K562 (cell line): ENCODE results near the gene B4GALT1. TPM values are rescaled to one million over a fixed set of nuclear protein-coding genes. Genes with fewer than 3 reads are reported as not detected.

ENCODE experiments used
- ARHGAP35 ChIP-seq: fragments of 450-650 bp; IDR thresholded peaks from 2 replicates; pipeline ENCODE4 v1.6.1; 2018; ENCODE audit not compliant: partially characterized antibody
- ARID1B ChIP-seq: fragments of 450-650 bp; IDR thresholded peaks from 2 replicates; pipeline ENCODE4 v1.6.1; 2016; ENCODE audit warnings: antibody characterized with exemption, mild to moderate bottlenecking, inconsistent platforms
- ATF7 ChIP-seq: fragments of 450-650 bp; IDR thresholded peaks from 2 replicates; pipeline ENCODE4 v1.7.1; 2014; ENCODE audit warnings: mild to moderate bottlenecking, moderate library complexity
- E2F1 ChIP-seq: sonication (generic); formaldehyde crosslinking; IDR thresholded peaks from 2 replicates; pipeline ENCODE4 v1.8.1; 2023; ENCODE audit warnings: mild to moderate bottlenecking, missing genetic modification reagents, moderate library complexity
- MTA1 ChIP-seq: fragments of 450-650 bp; IDR thresholded peaks from 2 replicates; pipeline ENCODE4 v1.6.1; 2017; ENCODE audit warnings: borderline replicate concordance
- NELFE ChIP-seq: IDR thresholded peaks from 2 replicates; pipeline ENCODE4 v1.6.1; 2011; ENCODE audit warnings: mild to moderate bottlenecking; ENCODE audit not compliant: insufficient read depth, insufficient read length
- POLR2G ChIP-seq: fragments of 200-400 bp; formaldehyde crosslinking; IDR thresholded peaks from 2 replicates; pipeline ENCODE4 v1.6.1; 2017; ENCODE audit warnings: low read depth, mild to moderate bottlenecking, antibody characterized with exemption, low read length, moderate library complexity
- PTTG1 ChIP-seq: fragments of 450-650 bp; IDR thresholded peaks from 2 replicates; pipeline ENCODE4 v1.6.1; 2016; ENCODE audit warnings: low read depth, mild to moderate bottlenecking, missing genetic modification characterization, missing compliant biosample characterization
- RREB1 ChIP-seq: fragments of 250-450 bp; sonication (Bioruptor Pico); IDR thresholded peaks from 2 replicates; pipeline ENCODE4 v1.4.0; 2020
- polyA plus RNA-seq, 8 experiments: library from polyadenylated mRNA; depleted of rRNA in 4 of 8; stranded (reverse) in 5 of 8; unstranded in 3 of 8; fragments of >200 nt; fragmentation: Nextera tagmentation in 2 of 8; fragmentation: Illumina TruSeq in 1 of 8; extraction: Ambion mirVana in 2 of 8; extraction: Trizol in 1 of 8; gene quantifications; 2 replicates each; pipeline versions ENCODE4 v1.2.1 to v1.2.3, GENCODE V29; 2011 to 2014; ENCODE audit warnings: inconsistent platforms in 1 of 8, missing spikeins in 1 of 8
- total RNA-seq, 7 experiments: library from RNA; depleted of rRNA in 6 of 7; stranded (reverse); fragments of >200 nt in 6 of 7; fragmentation: Illumina TruSeq in 2 of 7; extraction: Trizol in 2 of 7; gene quantifications; 2 replicates each; pipeline versions ENCODE4 v1.2.1 to v1.2.3, GENCODE V29; 2011 to 2021; ENCODE audit warnings: low replicate concordance in 1 of 7
- TF ChIP-seq, protein P1 (sequence below): sonication (generic); formaldehyde crosslinking; IDR thresholded peaks from 2 replicates; pipeline ENCODE4 v1.8.0; 2022; ENCODE audit warnings: missing genetic modification reagents, mild to moderate bottlenecking, borderline replicate concordance
- TF ChIP-seq, protein P2 (sequence below): fragments of 450-650 bp; IDR thresholded peaks from 2 replicates; pipeline ENCODE4 v1.6.1; 2016; ENCODE audit warnings: low read depth, mild to moderate bottlenecking, moderate library complexity
- TF ChIP-seq, protein P3 (sequence below): sonication (generic); formaldehyde crosslinking; IDR thresholded peaks from 2 replicates; pipeline ENCODE4 v1.8.1; 2023; ENCODE audit warnings: mild to moderate bottlenecking, missing genetic modification reagents
- TF ChIP-seq, protein P4 (sequence below): fragments of 250-450 bp; sonication (Bioruptor Pico); IDR thresholded peaks from 2 replicates; pipeline ENCODE4 v1.8.0; 2022; ENCODE audit warnings: inconsistent platforms, mild to moderate bottlenecking, moderate library complexity, borderline replicate concordance

The B4GALT1 gene
- total and polyA plus RNA-seq, 9 of the 15 experiments (the other 6 are each of a cell fraction or from before 2014, with no cell fraction given), result 4.1 to 26.8 (median 7.1) TPM

DNA sequence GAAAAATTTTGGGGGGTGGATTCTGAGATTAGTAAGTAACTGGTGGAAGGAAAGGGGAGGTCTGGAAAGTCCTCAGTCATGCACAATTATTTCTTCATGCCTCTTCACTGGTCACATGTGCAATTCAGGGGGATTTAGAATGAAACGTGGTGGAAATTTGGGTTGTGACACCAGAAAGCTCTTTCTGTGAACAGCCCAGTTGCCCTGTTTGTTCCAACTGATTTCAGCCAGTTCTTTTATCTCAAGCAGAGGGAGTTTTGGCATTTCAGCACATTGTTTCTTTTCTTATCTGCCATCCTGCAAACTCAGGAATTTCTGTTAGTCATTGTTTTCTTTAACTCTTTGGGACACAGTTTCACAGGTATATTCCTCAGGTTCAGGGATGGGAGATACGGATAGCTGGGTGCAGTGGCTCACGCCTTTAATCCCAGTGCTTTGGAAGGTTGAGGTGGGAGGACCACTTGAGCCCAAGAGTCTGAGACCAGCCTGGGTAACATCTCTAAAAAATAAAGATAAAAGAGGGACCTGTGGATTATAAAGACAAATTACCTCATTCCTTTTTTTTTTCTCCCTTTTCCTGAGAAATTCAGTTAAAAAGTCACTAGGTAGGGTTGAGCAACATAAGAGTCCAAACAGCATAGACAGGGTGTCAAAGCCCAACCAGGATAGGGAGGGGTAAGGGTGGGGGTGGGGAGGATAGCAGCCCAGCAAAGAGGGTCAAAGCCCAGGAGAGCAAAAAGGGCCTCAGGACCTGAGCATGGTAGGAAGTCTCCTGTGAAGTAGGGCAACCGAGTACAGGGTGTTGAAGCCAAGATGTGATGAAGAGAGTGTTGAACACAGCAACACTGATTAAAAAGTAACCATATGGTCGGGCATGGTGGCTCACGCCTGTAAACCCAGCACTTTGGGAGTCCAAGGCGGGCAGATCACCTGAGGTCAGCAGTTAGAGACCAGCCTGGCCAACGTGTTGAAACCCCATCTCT is 5.4 kb upstream of the B4GALT1 start (continued):
- TF ChIP-seq, protein P1, sequence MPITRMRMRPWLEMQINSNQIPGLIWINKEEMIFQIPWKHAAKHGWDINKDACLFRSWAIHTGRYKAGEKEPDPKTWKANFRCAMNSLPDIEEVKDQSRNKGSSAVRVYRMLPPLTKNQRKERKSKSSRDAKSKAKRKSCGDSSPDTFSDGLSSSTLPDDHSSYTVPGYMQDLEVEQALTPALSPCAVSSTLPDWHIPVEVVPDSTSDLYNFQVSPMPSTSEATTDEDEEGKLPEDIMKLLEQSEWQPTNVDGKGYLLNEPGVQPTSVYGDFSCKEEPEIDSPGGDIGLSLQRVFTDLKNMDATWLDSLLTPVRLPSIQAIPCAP (CRISPR knock-in tag), result no peak
- TF ChIP-seq E2F1 (CRISPR knock-in tag), result no peak
- TF ChIP-seq, protein P2, sequence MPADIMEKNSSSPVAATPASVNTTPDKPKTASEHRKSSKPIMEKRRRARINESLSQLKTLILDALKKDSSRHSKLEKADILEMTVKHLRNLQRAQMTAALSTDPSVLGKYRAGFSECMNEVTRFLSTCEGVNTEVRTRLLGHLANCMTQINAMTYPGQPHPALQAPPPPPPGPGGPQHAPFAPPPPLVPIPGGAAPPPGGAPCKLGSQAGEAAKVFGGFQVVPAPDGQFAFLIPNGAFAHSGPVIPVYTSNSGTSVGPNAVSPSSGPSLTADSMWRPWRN, result no peak
- TF ChIP-seq MTA1, result no peak
- TF ChIP-seq, protein P3, sequence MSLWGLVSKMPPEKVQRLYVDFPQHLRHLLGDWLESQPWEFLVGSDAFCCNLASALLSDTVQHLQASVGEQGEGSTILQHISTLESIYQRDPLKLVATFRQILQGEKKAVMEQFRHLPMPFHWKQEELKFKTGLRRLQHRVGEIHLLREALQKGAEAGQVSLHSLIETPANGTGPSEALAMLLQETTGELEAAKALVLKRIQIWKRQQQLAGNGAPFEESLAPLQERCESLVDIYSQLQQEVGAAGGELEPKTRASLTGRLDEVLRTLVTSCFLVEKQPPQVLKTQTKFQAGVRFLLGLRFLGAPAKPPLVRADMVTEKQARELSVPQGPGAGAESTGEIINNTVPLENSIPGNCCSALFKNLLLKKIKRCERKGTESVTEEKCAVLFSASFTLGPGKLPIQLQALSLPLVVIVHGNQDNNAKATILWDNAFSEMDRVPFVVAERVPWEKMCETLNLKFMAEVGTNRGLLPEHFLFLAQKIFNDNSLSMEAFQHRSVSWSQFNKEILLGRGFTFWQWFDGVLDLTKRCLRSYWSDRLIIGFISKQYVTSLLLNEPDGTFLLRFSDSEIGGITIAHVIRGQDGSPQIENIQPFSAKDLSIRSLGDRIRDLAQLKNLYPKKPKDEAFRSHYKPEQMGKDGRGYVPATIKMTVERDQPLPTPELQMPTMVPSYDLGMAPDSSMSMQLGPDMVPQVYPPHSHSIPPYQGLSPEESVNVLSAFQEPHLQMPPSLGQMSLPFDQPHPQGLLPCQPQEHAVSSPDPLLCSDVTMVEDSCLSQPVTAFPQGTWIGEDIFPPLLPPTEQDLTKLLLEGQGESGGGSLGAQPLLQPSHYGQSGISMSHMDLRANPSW (CRISPR knock-in tag), result no peak
- no peak for TF ChIP-seq RREB1 (CRISPR knock-in tag)
- peak; percentile 84 for TF ChIP-seq ARID1B
- TF ChIP-seq ATF7, result no peak
- TF ChIP-seq, protein P4, sequence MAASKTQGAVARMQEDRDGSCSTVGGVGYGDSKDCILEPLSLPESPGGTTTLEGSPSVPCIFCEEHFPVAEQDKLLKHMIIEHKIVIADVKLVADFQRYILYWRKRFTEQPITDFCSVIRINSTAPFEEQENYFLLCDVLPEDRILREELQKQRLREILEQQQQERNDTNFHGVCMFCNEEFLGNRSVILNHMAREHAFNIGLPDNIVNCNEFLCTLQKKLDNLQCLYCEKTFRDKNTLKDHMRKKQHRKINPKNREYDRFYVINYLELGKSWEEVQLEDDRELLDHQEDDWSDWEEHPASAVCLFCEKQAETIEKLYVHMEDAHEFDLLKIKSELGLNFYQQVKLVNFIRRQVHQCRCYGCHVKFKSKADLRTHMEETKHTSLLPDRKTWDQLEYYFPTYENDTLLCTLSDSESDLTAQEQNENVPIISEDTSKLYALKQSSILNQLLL (CRISPR knock-in tag), result no peak
- no peak for TF ChIP-seq NELFE
- TF ChIP-seq POLR2G, result no peak
- TF ChIP-seq PTTG1, result no peak
- no peak for TF ChIP-seq ARHGAP35
